HepG2 (cell line): ENCODE measurements around the gene COPZ2. TPM values are rescaled to one million over a fixed set of nuclear protein-coding genes. Genes with fewer than 3 reads are reported as not detected.

Source experiments
- DR1 ChIP-seq: sonication (generic); formaldehyde crosslinking; IDR thresholded peaks from 2 replicates; pipeline ENCODE4 v1.8.0; 2021; ENCODE audit warnings: mild to moderate bottlenecking, missing genetic modification reagents, inconsistent platforms
- FIP1L1 ChIP-seq: fragments of 200-400 bp; formaldehyde crosslinking; IDR thresholded peaks from 2 replicates; pipeline ENCODE4 v1.6.1; 2018; ENCODE audit warnings: low read depth, mild to moderate bottlenecking, low read length, moderate library complexity, borderline replicate concordance; ENCODE audit not compliant: insufficient read depth
- IKZF4 ChIP-seq: sonication (generic); formaldehyde crosslinking; IDR thresholded peaks from 2 replicates; pipeline ENCODE4 v1.5.1; 2020; ENCODE audit warnings: borderline replicate concordance, mild to moderate bottlenecking, low read depth, missing genetic modification reagents; ENCODE audit errors: not compliant biosample characterization
- IRF2 ChIP-seq: IDR thresholded peaks from 2 replicates; pipeline ENCODE4 v1.6.1; 2018; ENCODE audit warnings: missing genetic modification reagents, missing compliant biosample characterization
- MTF1 ChIP-seq: sonication (generic); formaldehyde crosslinking; IDR thresholded peaks from 2 replicates; pipeline ENCODE4 v1.5.0; 2020; ENCODE audit warnings: missing genetic modification reagents
- NAIF1 ChIP-seq: sonication (generic); formaldehyde crosslinking; IDR thresholded peaks from 2 replicates; pipeline ENCODE4 v1.5.0; 2020; ENCODE audit warnings: mild to moderate bottlenecking, missing genetic modification reagents, borderline replicate concordance
- RFXANK ChIP-seq: IDR thresholded peaks from 2 replicates; pipeline ENCODE4 v1.6.1; 2016
- RXRA ChIP-seq: sonication (generic); formaldehyde crosslinking; IDR thresholded peaks from 2 replicates; pipeline ENCODE4 v1.5.1; 2020; ENCODE audit warnings: missing genetic modification reagents
- TRIM24 ChIP-seq: sonication (generic); formaldehyde crosslinking; IDR thresholded peaks from 2 replicates; pipeline ENCODE4 v1.8.0; 2022; ENCODE audit warnings: mild to moderate bottlenecking, missing genetic modification reagents
- XRCC5 ChIP-seq: fragments of 200-400 bp; formaldehyde crosslinking; optimal IDR thresholded peaks from 2 replicates; pipeline ENCODE3; 2017; ENCODE audit warnings: mild to moderate bottlenecking, low read length
- ZC3H4 ChIP-seq: sonication (generic); formaldehyde crosslinking; IDR thresholded peaks from 2 replicates; pipeline ENCODE4 v1.4.0; 2020; ENCODE audit warnings: missing genetic modification reagents, borderline replicate concordance
- ZNF143 ChIP-seq: sonication (generic); formaldehyde crosslinking; IDR thresholded peaks from 2 replicates; pipeline ENCODE4 v1.4.0; 2020; ENCODE audit warnings: missing genetic modification reagents
- ZNF274 ChIP-seq: sonication (generic); formaldehyde crosslinking; IDR thresholded peaks from 2 replicates; pipeline ENCODE4 v1.5.1; 2020; ENCODE audit warnings: mild to moderate bottlenecking, missing genetic modification reagents
- ZNF292 ChIP-seq: sonication (generic); formaldehyde crosslinking; IDR thresholded peaks from 2 replicates; pipeline ENCODE4 v1.8.1; 2022; ENCODE audit warnings: mild to moderate bottlenecking, low read depth, missing genetic modification reagents, borderline replicate concordance
- ZNF326 ChIP-seq: sonication (generic); formaldehyde crosslinking; IDR thresholded peaks from 2 replicates; pipeline ENCODE4 v1.4.0; 2020; ENCODE audit warnings: missing genetic modification reagents, borderline replicate concordance
- ZNF629 ChIP-seq: sonication (generic); formaldehyde crosslinking; conservative IDR thresholded peaks from 2 replicates; pipeline ENCODE4 v1.5.0; 2020; ENCODE audit warnings: missing genetic modification reagents
- polyA plus RNA-seq, 8 experiments: library from polyadenylated mRNA; depleted of rRNA in 3 of 8; stranded (reverse) in 7 of 8; unstranded in 1 of 8; fragments of >200 nt; fragmentation: Illumina TruSeq in 4 of 8; extraction: Trizol in 4 of 8; gene quantifications; 2 replicates each; pipeline versions ENCODE4 v1.2.1 to v1.2.3, GENCODE V29; 2011 to 2016; ENCODE audit warnings: low read depth in 4 of 8, missing spikeins in 1 of 8, mixed read lengths in 1 of 8; ENCODE audit not compliant: insufficient read depth in 1 of 8
- total RNA-seq, 5 experiments: library from RNA; depleted of rRNA; stranded (reverse); fragments of >200 nt; fragmentation: Illumina TruSeq; extraction: Trizol; gene quantifications; 2 replicates each; pipeline ENCODE4 v1.2.3, GENCODE V29; 2016; ENCODE audit warnings: low read depth in 1 of 5
- TF ChIP-seq, protein P1 (sequence below): sonication (generic); formaldehyde crosslinking; IDR thresholded peaks from 2 replicates; pipeline ENCODE4 v1.4.0; 2020; ENCODE audit warnings: missing genetic modification reagents
- TF ChIP-seq, protein P2 (sequence below): sonication (generic); formaldehyde crosslinking; IDR thresholded peaks from 2 replicates; pipeline ENCODE4 v1.4.0; 2020; ENCODE audit warnings: missing genetic modification reagents
- TF ChIP-seq, protein P3 (sequence below): sonication (generic); formaldehyde crosslinking; IDR thresholded peaks from 2 replicates; pipeline ENCODE4 v1.4.0; 2020; ENCODE audit warnings: missing genetic modification reagents
- TF ChIP-seq, protein P4 (sequence below): sonication (generic); formaldehyde crosslinking; IDR thresholded peaks from 2 replicates; pipeline ENCODE4 v1.4.0; 2020; ENCODE audit warnings: missing genetic modification reagents
- TF ChIP-seq, protein P5 (sequence below): fragments of 450-650 bp; IDR thresholded peaks from 2 replicates; pipeline ENCODE4 v1.6.1; 2016

The COPZ2 gene
- total and polyA plus RNA-seq, 2 of the 13 experiments (the other 11 are each of a cell fraction or from before 2014, with no cell fraction given): 0.61 to 1.5 TPM

DNA sequence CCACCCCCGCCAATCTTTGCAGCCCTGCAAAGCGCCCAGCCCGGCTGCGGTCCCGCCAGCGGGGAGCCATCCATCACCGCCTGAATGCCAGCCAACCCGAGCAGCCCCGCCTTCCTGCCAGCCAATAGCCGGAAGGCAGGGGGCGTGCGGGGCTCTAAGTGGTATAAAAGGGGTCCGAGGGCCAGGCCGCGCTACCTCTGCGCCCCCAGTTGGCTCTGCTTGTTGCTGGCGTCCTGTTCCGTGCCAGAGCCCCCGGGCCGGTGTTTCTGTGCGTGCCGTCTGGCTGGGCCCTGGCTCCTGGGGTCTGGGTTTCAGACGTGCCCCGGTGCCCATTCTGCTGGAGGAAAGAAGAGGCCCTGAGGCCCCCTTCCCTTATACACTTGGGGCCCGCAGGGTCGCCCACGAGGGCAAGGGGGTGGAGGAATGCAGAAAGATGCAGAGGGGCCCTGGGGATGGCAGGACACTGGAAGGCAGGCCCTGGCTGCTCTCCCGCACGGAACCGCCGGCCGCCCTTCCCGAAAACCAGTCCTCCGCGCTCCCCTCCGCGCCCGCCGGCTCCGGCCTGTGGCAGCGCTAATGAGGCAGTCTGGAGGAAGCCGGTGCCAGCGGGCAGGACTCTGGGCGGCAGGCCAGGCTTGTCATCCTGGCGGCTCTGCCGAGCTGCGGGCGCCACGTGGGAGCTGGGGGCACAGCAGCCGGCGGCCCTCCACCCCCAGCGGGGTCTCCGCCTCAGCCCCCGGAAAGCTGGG, 14.0 kb downstream of the COPZ2 start (continued):
- no peak for TF ChIP-seq ZNF143
- TF ChIP-seq DR1 (CRISPR knock-in tag): no peak
- no peak for TF ChIP-seq TRIM24 (CRISPR knock-in tag)
- TF ChIP-seq ZNF292 (CRISPR knock-in tag): no peak
- TF ChIP-seq RXRA: no peak
- TF ChIP-seq, protein P1, sequence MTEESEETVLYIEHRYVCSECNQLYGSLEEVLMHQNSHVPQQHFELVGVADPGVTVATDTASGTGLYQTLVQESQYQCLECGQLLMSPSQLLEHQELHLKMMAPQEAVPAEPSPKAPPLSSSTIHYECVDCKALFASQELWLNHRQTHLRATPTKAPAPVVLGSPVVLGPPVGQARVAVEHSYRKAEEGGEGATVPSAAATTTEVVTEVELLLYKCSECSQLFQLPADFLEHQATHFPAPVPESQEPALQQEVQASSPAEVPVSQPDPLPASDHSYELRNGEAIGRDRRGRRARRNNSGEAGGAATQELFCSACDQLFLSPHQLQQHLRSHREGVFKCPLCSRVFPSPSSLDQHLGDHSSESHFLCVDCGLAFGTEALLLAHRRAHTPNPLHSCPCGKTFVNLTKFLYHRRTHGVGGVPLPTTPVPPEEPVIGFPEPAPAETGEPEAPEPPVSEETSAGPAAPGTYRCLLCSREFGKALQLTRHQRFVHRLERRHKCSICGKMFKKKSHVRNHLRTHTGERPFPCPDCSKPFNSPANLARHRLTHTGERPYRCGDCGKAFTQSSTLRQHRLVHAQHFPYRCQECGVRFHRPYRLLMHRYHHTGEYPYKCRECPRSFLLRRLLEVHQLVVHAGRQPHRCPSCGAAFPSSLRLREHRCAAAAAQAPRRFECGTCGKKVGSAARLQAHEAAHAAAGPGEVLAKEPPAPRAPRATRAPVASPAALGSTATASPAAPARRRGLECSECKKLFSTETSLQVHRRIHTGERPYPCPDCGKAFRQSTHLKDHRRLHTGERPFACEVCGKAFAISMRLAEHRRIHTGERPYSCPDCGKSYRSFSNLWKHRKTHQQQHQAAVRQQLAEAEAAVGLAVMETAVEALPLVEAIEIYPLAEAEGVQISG (CRISPR knock-in tag): no peak; the same call in 1 of the 2 replicates
- 0 out of 2 replicates have a peak, but pooled peaks have one; percentile 14 for TF ChIP-seq NAIF1 (CRISPR knock-in tag)
- no peak for TF ChIP-seq ZNF326 (CRISPR knock-in tag)
- no peak for TF ChIP-seq ZNF629 (CRISPR knock-in tag)
- no peak for TF ChIP-seq ZC3H4 (CRISPR knock-in tag)
- peak; percentile 50 for TF ChIP-seq XRCC5
- TF ChIP-seq, protein P2, sequence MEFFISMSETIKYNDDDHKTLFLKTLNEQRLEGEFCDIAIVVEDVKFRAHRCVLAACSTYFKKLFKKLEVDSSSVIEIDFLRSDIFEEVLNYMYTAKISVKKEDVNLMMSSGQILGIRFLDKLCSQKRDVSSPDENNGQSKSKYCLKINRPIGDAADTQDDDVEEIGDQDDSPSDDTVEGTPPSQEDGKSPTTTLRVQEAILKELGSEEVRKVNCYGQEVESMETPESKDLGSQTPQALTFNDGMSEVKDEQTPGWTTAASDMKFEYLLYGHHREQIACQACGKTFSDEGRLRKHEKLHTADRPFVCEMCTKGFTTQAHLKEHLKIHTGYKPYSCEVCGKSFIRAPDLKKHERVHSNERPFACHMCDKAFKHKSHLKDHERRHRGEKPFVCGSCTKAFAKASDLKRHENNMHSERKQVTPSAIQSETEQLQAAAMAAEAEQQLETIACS (CRISPR knock-in tag): no peak
- peak; percentile 24 for TF ChIP-seq IKZF4 (CRISPR knock-in tag)
- TF ChIP-seq, protein P3, sequence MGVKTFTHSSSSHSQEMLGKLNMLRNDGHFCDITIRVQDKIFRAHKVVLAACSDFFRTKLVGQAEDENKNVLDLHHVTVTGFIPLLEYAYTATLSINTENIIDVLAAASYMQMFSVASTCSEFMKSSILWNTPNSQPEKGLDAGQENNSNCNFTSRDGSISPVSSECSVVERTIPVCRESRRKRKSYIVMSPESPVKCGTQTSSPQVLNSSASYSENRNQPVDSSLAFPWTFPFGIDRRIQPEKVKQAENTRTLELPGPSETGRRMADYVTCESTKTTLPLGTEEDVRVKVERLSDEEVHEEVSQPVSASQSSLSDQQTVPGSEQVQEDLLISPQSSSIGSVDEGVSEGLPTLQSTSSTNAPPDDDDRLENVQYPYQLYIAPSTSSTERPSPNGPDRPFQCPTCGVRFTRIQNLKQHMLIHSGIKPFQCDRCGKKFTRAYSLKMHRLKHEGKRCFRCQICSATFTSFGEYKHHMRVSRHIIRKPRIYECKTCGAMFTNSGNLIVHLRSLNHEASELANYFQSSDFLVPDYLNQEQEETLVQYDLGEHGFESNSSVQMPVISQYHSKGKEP: no peak
- no peak for TF ChIP-seq MTF1
- no peak for TF ChIP-seq FIP1L1
- TF ChIP-seq, protein P4, sequence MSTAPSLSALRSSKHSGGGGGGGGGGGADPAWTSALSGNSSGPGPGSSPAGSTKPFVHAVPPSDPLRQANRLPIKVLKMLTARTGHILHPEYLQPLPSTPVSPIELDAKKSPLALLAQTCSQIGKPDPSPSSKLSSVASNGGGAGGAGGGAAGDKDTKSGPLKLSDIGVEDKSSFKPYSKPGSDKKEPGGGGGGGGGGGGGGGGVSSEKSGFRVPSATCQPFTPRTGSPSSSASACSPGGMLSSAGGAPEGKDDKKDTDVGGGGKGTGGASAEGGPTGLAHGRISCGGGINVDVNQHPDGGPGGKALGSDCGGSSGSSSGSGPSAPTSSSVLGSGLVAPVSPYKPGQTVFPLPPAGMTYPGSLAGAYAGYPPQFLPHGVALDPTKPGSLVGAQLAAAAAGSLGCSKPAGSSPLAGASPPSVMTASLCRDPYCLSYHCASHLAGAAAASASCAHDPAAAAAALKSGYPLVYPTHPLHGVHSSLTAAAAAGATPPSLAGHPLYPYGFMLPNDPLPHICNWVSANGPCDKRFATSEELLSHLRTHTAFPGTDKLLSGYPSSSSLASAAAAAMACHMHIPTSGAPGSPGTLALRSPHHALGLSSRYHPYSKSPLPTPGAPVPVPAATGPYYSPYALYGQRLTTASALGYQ (CRISPR knock-in tag): no peak
- no peak for TF ChIP-seq ZNF274 (CRISPR knock-in tag)
- TF ChIP-seq RFXANK (CRISPR knock-in tag): no peak
- TF ChIP-seq IRF2: no peak
- TF ChIP-seq, protein P5, sequence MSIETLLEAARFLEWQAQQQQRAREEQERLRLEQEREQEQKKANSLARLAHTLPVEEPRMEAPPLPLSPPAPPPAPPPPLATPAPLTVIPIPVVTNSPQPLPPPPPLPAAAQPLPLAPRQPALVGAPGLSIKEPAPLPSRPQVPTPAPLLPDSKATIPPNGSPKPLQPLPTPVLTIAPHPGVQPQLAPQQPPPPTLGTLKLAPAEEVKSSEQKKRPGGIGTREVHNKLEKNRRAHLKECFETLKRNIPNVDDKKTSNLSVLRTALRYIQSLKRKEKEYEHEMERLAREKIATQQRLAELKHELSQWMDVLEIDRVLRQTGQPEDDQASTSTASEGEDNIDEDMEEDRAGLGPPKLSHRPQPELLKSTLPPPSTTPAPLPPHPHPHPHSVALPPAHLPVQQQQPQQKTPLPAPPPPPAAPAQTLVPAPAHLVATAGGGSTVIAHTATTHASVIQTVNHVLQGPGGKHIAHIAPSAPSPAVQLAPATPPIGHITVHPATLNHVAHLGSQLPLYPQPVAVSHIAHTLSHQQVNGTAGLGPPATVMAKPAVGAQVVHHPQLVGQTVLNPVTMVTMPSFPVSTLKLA: no peak
